H1 (cell line): ENCODE measurements around the gene CCDC137. TPM values are rescaled to one million over a fixed set of nuclear protein-coding genes. Genes with fewer than 3 reads are reported as not detected.

Experiments used
- ASH2L ChIP-seq: fragments of 200-600, 300-600 bp; sonication (generic); IDR thresholded peaks from one replicate; pipeline ENCODE4 v1.7.1; 2017; ENCODE audit warnings: low read length
- JUN ChIP-seq: IDR thresholded peaks from 2 replicates; pipeline ENCODE4 v1.6.1; 2011; ENCODE audit warnings: low read depth, mild to moderate bottlenecking, improper control_type of control experiment, low read length
- RFX5 ChIP-seq: IDR thresholded peaks from 2 replicates; pipeline ENCODE4 v1.6.1; 2011; ENCODE audit warnings: low read depth, low read length, improper control_type of control experiment, borderline replicate concordance
- SRF ChIP-seq: IDR thresholded peaks from 2 replicates; pipeline ENCODE4 v1.6.1; 2011; ENCODE audit warnings: mild to moderate bottlenecking, low read depth, low read length, moderate library complexity
- polyA plus RNA-seq, 7 experiments: library from polyadenylated mRNA; depleted of rRNA in 3 of 7; stranded (reverse) in 5 of 7; unstranded in 2 of 7; fragments of >200 nt in 5 of 7; fragments of 200-250 nt in 2 of 7; gene quantifications; 1 replicate in 5 of 7; 2 replicates in 1 of 7; 4 replicates in 1 of 7; pipeline versions ENCODE4 v1.2.1 to v1.2.3, GENCODE V29; 2011 to 2013; ENCODE audit warnings: missing spikeins in 2 of 7, mixed read lengths in 2 of 7
- total RNA-seq: library from RNA; stranded (reverse); fragmentation: NEBNext Ultra II Directional; extraction: Animal tissue kit (Norgen Biotek cat#: 25700); gene quantifications from 2 replicates; pipeline ENCODE4 v1.2.1, GENCODE V29; 2021

CCDC137 gene
- total and polyA plus RNA-seq, 2 of the 8 experiments (the other 6 are each of a cell fraction or from before 2014, with no cell fraction given): 17.6 to 38.6 TPM

GRCh38 chr17:81644496-81644895, 22.0 kb upstream of the CCDC137 start (continued):
- no peak for TF ChIP-seq JUN
- no peak for TF ChIP-seq SRF
- no peak for TF ChIP-seq ASH2L
- no peak for TF ChIP-seq RFX5
